Measurements from ENCODE around the gene ZSWIM7.
A peak's percentile ranks its signal among the peaks of the same experiment; 100 is the strongest.
"Not testable (repeated sequence)": the region's sequence is repeated elsewhere in the genome, so short reads cannot be mapped to it uniquely, and the experiment has no call there.

ZSWIM7 gene

DNA sequence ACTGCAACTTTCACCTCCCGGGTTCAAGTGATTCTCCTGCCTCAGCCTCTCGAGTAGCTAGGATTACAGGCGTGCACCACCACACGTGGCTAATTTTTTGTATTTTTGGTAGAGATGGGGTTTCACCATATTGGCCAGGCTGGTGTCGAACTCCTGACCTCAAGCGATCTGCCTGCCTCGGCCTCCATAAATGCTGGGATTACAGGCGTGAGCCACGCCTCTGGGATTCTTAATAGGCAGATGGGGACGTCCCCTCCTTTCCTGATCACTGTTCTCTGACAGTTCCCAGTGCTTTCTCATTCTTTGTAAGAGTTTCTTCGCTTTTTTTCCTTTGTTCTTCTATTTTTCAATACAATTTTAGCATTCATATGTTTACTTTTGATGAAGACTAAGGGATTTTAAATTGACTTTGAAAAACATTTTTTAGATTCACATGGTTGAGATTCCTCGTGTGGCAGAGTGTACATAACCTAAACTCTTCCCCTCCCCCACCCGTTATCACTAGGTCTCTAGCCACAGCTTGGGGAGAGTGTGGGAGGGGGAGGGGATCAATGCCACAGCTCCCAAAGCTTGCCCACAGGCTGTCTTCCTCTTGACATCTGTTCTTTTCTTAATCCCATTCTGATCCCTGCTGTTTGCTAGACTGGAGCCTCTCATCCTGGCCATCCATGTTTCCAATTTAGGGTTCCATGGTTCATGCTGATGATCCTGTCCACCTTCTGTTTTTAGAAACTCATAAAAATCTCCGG, 43.5 kb downstream of the ZSWIM7 start:
- no peak for DNase-seq

DNA sequence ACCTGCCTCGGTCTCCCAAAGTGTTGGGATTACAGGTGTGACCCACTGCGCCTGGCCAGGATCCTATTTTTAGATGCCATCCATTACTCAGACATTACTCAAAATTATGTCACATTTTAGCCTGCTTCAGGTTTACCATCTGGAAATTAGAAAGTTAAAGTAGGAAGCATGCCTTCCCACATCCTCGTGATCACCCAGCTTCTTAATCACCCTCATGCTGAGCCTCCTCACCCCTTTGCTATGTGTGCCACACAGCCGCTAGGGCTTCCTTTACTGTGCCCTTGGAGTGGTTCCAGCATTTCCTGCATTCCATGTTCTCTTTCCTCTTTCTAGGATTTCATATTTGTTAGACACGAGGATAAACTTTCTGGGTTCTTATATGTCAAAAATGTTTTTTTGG, 45.3 kb downstream of the ZSWIM7 start:
- no peak for DNase-seq

DNA sequence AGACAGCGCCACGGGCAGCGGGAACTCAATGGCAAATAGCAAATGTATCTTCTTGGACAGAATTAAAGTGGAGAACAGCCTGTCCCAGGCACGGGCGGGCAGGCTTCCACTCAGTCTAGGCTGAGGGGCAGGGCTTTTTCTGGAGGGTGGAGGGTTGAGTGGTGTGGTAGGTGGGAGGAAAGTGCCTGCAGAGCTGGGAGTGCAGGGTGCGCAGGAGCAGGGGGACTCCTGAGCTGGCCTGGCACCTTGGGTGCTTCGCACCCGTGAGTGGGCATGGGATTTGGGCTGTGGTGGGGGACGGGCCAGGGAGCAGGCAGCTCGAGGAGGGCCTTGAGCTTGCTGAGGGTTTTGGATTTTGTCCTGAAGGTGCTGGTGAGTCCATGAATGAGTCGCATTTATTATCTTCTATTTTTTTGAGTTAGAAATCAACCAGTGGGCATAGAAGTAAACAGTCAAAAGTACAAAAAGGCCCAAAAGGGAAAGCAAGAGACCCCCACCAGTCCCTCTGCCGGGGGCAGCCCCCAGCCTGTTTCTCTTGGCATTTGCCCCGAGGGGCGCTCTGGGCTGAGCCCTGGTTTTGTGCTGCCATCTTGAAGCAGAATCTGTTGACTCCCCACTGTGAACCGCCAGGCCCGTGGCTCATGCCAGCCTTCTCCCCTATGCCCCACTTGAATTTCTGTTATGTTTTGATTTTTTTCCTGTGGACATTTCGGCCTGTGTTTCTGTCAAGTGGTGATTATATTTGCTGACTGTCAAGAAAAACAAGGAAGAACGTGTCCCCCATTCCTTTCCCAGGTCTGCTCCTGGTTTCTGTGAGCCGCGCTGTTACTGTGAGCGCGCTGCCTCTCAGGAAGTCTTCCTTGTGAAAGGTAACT, 46.4 kb downstream of the ZSWIM7 start:
- no peak for DNase-seq

GRCh38 chr17:15952048-15952532, 47.4 kb downstream of the ZSWIM7 start:
- no peak for DNase-seq

- DNase-seq = no peak
These were observed 48.0 kb downstream of the ZSWIM7 start for GRCh38 chr17:15951368-15952047.

DNA sequence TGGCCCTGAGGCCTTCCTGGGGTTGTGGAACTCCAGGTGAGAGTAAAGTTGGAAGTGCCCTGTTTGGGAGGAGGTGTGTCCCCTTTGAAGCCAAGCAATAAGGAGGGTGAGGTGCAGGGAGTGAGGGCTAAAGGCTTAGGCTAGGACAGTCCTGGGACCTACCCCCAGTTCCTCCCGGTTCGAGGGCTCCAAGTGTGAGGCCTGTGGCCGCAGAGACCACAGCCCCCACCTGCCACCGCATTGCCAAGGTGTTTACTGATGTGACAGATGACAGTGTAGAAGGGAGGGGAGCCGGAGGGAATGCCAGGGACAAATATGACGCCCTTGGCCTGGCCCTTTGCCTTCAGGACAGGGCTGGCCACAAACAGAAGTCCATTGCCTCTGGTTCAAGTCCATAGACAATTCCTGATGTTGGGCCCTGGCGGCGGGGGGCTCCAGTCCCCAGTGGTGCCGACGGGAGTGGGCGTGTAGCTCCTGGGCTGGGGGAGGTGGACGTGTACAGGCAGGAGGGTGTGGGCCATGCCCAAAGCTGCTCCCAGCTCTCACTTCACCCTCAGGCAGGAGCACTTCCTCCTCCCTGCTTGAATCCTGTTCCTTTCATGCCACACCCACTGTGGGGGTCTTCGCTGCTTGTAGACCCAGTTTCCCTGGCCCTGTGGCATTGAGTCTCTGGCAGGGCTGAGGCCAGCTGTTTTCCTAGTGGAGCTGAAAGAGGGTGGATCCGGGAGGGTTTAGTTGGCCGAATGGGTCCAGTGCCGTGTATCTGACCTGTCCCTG, 51.3 kb downstream of the ZSWIM7 start:
- no peak for DNase-seq

GRCh38 chr17:15947271-15947670, 52.2 kb downstream of the ZSWIM7 start:
- DNase-seq = no peak

- no peak for DNase-seq
These were observed 52.8 kb downstream of the ZSWIM7 start for GRCh38 chr17:15946611-15947120.

DNA sequence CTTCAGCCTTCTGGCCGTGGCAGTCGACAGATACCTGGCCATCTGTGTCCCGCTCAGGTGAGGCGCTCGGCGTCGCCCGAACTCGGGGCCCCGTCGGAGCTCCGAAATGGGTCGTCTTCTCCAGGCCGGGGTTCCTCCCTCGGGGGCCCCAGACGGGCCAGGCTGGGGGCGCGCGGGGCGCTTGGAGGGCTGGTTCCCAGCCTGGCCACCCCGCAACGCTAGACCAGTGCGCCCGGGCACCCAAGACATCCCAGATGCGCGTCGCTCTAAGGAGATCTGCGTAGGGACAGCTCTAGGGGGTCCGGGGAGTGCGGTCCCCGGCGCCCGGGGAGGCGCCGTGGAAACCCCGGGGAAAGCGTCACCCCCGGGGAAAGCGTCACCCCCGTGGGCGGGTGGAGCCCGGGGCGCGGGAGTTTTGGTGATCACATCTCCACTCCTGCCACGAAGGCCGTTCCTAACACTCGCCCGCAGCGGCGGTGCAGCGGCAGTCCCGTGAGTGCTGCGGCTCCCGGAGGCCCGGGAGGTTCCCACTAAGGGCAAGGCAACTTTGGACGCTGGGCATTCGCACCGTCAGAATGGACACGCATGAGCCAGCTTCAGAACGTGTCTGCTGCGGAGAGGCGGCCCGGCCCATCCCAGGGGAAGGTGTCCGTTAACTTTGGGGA, 53.8 kb downstream of the ZSWIM7 start:
- DNase-seq = peak; percentile 21

DNA sequence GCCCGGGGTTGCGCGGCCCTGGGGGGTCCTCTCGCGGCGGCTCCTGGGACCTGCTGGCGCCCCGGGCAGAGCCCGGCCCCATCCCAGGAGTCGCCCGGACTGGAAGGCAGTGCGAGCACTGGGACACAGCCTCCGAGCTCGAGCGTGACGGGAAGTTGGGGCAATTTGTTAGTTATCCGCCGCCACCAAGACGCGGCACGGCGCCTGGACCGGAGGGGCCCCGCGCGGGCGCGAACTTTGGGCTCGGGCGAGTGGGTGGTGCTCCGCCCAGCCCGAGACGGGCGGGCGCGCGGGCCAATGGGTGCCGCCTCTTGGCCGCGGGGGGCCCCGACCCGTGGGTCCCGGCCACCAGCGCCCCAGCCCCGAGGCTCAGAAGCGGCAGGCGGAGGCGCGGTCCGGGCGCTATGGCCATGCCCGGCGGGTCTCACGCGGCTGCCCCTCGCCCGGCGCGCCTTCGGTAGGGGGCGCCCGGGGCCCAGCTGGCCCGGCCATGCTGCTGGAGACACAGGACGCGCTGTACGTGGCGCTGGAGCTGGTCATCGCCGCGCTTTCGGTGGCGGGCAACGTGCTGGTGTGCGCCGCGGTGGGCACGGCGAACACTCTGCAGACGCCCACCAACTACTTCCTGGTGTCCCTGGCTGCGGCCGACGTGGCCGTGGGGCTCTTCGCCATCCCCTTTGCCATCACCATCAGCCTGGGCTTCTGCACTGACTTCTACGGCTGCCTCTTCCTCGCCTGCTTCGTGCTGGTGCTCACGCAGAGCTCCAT, 54.6 kb downstream of the ZSWIM7 start, which contains the start of gene ADORA2B:
TSS of gene ADORA2B (plus strand) at position 372 of the 768 bp plus-strand sequence. CDS start at position 491, 119 bp downstream.
- DNase-seq = peak; percentile 40

GRCh38 chr17:15943971-15944758, 55.3 kb downstream of the ZSWIM7 start:
- DNase-seq = no peak

DNA sequence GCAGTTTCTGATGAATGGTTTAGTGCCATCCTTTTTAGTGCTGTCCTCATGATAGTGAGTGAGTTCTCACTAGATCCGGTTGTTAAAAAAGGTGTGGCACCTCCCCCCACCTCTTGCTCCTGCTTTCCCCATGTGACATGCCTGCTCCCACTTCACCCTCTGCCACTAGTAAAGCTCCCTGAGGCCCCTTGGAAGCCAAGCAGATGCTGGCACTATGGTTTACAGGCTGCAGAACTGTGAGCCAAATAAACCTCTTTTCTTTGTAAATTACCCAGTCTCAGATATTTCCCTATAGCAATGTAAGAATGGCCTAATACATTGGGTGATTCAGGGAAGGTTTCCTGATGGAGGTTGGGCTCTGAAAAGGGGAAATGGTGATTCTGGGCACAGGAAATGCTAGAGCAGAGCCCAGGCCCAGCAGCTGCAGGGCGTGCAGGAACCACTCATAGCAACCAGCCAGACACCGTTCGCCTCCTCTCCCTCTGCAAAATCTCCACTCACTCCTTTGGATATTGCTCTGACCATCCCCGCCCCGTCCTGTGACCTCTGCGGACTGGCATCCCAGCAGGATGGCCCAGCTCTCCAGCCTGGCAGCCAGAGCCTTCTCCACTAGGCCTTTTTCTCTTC, 57.2 kb downstream of the ZSWIM7 start:
- DNase-seq = peak; percentile 32

DNA sequence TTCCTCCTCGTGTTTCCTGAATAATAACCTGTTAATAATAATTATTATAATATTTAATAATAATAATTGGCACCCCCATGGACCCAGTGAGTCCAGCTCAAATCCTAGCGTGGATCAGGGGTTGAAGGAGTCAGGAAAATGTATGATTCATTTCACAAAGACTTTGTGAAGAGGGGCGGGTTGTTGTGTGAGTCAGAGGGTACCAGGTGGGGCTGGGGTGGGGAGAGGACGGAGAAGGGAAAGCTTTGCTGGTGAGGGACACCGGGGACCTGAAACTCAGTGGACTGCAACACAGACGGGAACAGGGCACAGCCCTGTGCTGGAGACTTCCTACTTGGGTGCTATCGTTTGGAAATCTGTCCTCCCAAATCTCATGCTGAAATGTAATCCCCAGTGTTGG, 57.7 kb downstream of the ZSWIM7 start:
- DNase-seq = no peak

DNA sequence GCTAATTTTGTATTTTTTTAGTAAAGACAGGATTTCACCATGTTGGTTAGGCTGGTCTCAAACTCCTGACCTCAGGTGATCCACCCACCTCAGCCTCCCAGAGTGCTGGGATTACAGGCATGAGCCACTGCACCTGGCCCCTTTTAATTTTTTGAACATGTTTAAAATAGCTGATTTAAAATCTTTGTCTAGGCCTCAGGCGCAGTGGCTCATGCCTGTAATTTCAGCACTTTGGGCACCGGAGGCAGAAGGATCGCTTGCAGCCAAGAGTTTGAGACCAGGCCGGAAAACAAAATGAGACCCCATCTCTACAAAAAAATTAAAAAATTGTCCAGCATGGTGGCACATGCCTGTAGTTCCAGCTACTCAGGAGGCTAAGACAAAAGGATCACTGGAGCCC, 63.0 kb downstream of the ZSWIM7 start:
- not testable (repeated sequence) for DNase-seq

GRCh38 chr17:15935891-15936290, 63.6 kb downstream of the ZSWIM7 start:
- DNase-seq = no peak

- no peak for DNase-seq
These were observed 64.6 kb downstream of the ZSWIM7 start for GRCh38 chr17:15934866-15935265.

- no peak for DNase-seq
These were observed 68.1 kb downstream of the ZSWIM7 start for GRCh38 chr17:15931394-15931793.

DNA sequence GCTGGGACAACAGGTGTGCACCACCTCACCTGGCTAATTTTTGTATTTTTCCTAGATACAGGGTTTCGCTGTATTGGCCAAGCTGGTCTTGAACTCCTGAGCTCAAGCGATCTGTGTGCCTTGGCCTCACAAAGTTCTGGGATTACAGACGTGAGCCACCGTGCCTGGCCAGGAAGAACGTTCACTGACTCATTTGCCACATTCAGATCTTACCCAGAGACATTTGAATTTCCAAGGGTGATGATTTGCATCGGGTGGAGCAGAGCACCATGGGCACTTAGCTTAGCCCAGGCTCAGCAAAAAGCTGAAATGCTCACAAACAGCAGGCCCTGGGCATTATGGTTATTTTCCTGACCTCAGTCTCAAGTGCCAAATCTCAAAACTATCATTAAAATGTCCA, 69.1 kb downstream of the ZSWIM7 start:
- no peak for DNase-seq

GRCh38 chr17:15929941-15930340, 69.6 kb downstream of the ZSWIM7 start:
- no peak for DNase-seq
